GM18517 (cell line): Measurements from ENCODE around the gene ASCC1.

Source experiments
- ATAC-seq: cut with Tn5 transposase; IDR thresholded peaks from one replicate; pipeline ENCODE4 v1.9.1; 2021; ENCODE audit warnings: mild to moderate bottlenecking, moderate library complexity; ENCODE audit not compliant: unreplicated experiment

Gene ASCC1

GRCh38 chr10:72069751-72070526 is 146.1 kb downstream of the ASCC1 start:
- no peak for ATAC-seq

DNA sequence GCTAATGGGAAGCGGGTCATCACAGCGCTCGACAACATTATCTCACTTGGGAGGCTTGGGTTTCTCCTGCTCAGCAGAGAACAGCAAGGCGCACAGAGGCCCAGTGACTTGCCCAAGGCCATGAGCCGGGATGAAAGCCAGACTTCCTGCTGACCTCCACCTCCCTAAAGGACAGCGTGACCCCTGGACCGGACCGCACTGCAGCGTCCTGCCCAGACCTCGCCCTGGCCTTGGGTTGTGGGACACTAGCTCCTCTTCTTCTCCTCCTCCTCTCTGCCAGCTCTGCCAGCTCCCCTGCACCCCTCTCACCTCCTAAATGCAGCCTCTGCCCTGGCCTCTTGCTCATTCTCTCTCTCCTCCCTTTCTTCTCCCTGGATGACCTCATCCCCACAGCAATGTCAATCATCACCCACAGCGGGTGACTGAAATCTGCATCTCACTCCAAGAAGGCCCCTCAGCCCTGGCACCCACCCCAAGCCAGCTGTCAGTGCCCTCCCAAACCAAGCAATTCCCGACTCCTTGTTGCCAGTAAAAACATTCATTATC is 147.1 kb downstream of the ASCC1 start:
- no peak for ATAC-seq

GRCh38 chr10:72068126-72068765 is 147.8 kb downstream of the ASCC1 start:
- ATAC-seq = no peak

- no peak for ATAC-seq
These were observed 148.5 kb downstream of the ASCC1 start for GRCh38 chr10:72067463-72068125.

DNA sequence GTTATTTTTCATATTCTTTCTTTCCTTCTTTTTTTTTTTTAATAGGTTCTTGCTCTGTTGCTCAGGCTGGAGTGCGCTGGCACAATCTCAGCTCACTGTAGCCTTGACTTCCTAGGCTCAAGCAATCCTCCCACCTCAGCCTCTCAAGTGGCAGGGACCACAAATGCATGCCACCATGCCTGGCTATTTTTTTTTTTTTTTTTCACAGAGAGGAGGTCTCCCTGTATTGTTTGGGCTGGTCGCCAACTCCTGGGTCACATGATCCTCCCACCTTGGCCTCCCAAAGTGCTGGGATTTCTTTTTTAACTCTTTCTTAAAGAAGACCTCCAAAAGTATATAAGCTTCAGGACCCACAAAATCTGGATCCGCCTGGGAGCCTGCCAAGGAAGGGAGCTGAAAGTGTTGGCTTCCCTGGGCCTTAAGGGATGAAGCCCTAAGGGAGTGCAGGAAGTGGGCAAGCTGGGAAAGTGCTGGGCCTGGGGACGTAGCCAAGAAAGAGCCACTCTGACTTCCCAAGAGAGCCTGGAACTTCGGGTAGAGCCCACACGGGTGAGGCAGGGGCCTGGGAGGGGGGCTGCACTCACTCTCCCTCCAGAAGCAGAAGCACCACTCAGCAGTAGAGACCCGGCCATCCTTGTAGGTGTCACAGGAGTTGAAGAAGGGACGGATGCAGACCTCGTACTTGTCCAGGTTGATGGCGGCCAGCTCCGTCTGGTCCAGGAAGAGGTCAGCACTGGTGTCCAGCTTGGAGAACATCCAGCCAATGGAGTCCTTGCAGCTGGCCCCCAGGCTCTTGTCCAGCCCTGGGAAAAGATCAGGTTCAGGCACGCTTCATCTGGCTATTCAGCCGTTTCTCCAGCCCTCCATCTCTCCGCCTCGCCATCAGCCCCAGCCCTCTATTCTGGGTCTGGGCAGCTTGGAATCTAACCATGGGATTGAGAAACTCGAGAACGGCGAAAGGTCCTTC is 149.5 kb downstream of the ASCC1 start:
- ATAC-seq = no peak

DNA sequence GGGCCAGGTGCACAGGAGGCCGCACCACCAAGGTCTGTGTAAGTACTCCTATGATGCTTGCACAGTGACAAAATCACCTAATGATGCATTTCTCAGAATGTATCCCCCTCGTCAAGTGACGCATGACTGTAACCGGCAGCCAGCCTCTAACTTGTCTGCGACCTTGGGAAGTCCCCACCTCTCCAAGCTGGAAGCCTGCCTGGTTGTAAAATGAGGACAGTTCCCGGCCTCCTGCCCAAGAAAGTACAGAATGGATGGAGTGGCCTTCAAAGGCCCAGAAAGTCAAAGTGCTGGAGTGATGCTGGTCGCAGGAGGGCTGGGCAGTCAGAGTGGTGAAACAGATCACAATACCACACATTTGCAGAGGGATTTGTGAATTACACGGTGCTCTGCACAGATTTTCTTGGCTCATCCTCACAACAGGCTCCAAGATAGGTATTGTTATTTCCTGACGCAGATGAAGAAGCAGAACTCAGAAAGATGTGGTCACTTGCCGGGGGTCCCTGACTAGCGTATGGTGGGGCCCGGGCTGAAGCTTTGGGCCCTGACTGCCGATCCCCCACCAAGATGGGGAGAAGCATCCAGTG is 150.5 kb downstream of the ASCC1 start:
- no peak for ATAC-seq

GRCh38 chr10:72063703-72064391 is 152.2 kb downstream of the ASCC1 start:
- no peak for ATAC-seq

- ATAC-seq = no peak
These were observed 153.0 kb downstream of the ASCC1 start for GRCh38 chr10:72062832-72063702.

DNA sequence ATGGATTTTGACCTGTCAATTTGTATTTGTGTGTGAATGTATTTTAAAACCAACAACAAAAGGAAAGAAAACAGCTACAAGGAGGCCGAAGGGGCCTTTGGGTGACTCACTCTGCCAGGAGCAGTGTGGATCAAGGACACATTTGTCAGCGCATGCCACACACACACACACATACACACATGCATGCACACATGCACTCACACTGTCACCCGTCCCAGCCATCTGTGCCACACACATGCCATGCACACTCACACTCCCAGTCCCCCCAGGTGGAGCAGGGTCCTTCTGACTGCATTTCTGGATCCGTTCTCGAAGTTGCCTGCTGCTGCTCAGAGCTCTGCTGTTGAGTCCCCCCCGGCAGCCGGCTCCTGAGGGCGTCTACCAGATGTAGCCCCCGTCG is 153.7 kb downstream of the ASCC1 start:
- ATAC-seq = no peak

- ATAC-seq = no peak
These were observed 154.1 kb downstream of the ASCC1 start for GRCh38 chr10:72061930-72062329.

- ATAC-seq = no peak
These were observed 154.6 kb downstream of the ASCC1 start for GRCh38 chr10:72061491-72061890.

GRCh38 chr10:72059843-72060822 is 155.9 kb downstream of the ASCC1 start:
- no peak for ATAC-seq

- ATAC-seq = no peak
These were observed 156.9 kb downstream of the ASCC1 start for GRCh38 chr10:72058989-72059842.

GRCh38 chr10:72058347-72058898 is 157.7 kb downstream of the ASCC1 start:
- no peak for ATAC-seq

- ATAC-seq = no peak
These were observed 158.9 kb downstream of the ASCC1 start for GRCh38 chr10:72056932-72057751.
